K562 (cell line): ENCODE results near the gene BEST3. TPM values are rescaled to one million over a fixed set of nuclear protein-coding genes. Genes with fewer than 3 reads are reported as not detected.
A peak's percentile ranks its signal among the peaks of the same experiment; 100 is the strongest.

Experiments
- CGGBP1 ChIP-seq: fragments of 250-450 bp; sonication (Bioruptor Pico); IDR thresholded peaks from 2 replicates; pipeline ENCODE4 v1.9.0; 2021; ENCODE audit warnings: mild to moderate bottlenecking
- DNMT1 ChIP-seq: fragments of 450-650 bp; IDR thresholded peaks from 2 replicates; pipeline ENCODE4 v1.6.1; 2016; ENCODE audit warnings: antibody characterized with exemption, mild to moderate bottlenecking
- E2F6 ChIP-seq, 2 experiments: IDR thresholded peaks; 2 replicates each; pipeline ENCODE4 v1.6.1; 2011; ENCODE audit warnings: borderline replicate concordance in 1 of 2, control low read depth in 1 of 2, low read depth in 1 of 2, low read length in 1 of 2, mild to moderate bottlenecking in 1 of 2, mixed read lengths in 1 of 2, moderate library complexity in 1 of 2; ENCODE audit not compliant: insufficient read depth in 1 of 2, insufficient read length in 1 of 2, poor library complexity in 1 of 2, severe bottlenecking in 1 of 2; ENCODE audit errors: extremely low read depth in 1 of 2
- ELF4 ChIP-seq: fragments of 450-650 bp; formaldehyde crosslinking; IDR thresholded peaks from 2 replicates; pipeline ENCODE4 v1.4.0; 2022; ENCODE audit warnings: missing genetic modification characterization
- ETV5 ChIP-seq: sonication (generic); formaldehyde crosslinking; IDR thresholded peaks from 2 replicates; pipeline ENCODE4 v1.4.0; 2020; ENCODE audit warnings: low read depth, mild to moderate bottlenecking, missing genetic modification reagents
- EZH2 ChIP-seq: IDR thresholded peaks from 2 replicates; pipeline ENCODE4 v1.6.1; 2012; ENCODE audit warnings: low read depth, mild to moderate bottlenecking, inconsistent platforms, low read length, borderline replicate concordance
- HINFP ChIP-seq: fragments of 450-650 bp; conservative IDR thresholded peaks from 2 replicates; pipeline ENCODE4 v1.6.1; 2016; ENCODE audit warnings: missing genetic modification characterization, low read depth, mild to moderate bottlenecking, control low read depth, missing compliant biosample characterization
- HOMEZ ChIP-seq: fragments of 250-450 bp; sonication (Bioruptor Pico); IDR thresholded peaks from 2 replicates; pipeline ENCODE4 v1.4.0; 2020; ENCODE audit warnings: mild to moderate bottlenecking, moderate library complexity
- KDM2B ChIP-seq: fragments of 250-450 bp; sonication (Bioruptor Pico); IDR thresholded peaks from 2 replicates; pipeline ENCODE4 v1.8.0; 2021; ENCODE audit warnings: mild to moderate bottlenecking, moderate library complexity
- MAZ ChIP-seq, 2 experiments: fragments of 450-650 bp in 1 of 2; sonication (generic) in 1 of 2; formaldehyde crosslinking; IDR thresholded peaks in 1 of 2; conservative IDR thresholded peaks in 1 of 2; 2 replicates each; pipeline versions ENCODE4 v1.4.0 to v1.5.0; 2020; ENCODE audit warnings: mild to moderate bottlenecking in 1 of 2, missing genetic modification reagents in 1 of 2
- MCM2 ChIP-seq: fragments of 450-650 bp; IDR thresholded peaks from 2 replicates; pipeline ENCODE4 v1.6.1; 2017; ENCODE audit warnings: low read depth, mild to moderate bottlenecking
- MEF2A ChIP-seq: IDR thresholded peaks from 2 replicates; pipeline ENCODE4 v1.6.1; 2011; ENCODE audit warnings: low read depth, mild to moderate bottlenecking, low read length, moderate library complexity; ENCODE audit not compliant: control insufficient read depth
- MTA2 ChIP-seq: fragments of 450-650 bp; IDR thresholded peaks from 2 replicates; pipeline ENCODE4 v1.6.1; 2016; ENCODE audit warnings: low read depth
- PHF20 ChIP-seq: fragments of 450-650 bp; IDR thresholded peaks from 2 replicates; pipeline ENCODE4 v1.6.1; 2018; ENCODE audit not compliant: partially characterized antibody
- RBFOX2 ChIP-seq: fragments of 200-400 bp; formaldehyde crosslinking; IDR thresholded peaks from 2 replicates; pipeline ENCODE4 v1.6.1; 2017; ENCODE audit warnings: low read depth, mild to moderate bottlenecking, low read length, moderate library complexity
- SAP30 ChIP-seq: fragments of 200-600 bp; sonication (generic); IDR thresholded peaks from 2 replicates; pipeline ENCODE4 v1.6.1; 2012; ENCODE audit warnings: borderline replicate concordance, low read depth, mild to moderate bottlenecking, moderate library complexity, low read length, control low read depth, inconsistent platforms; ENCODE audit not compliant: insufficient read depth, poor library complexity, severe bottlenecking
- SMAD4 ChIP-seq: fragments of 250-450 bp; sonication (Bioruptor Pico); conservative IDR thresholded peaks from 2 replicates; pipeline ENCODE4 v1.8.0; 2021; ENCODE audit warnings: inconsistent platforms, mild to moderate bottlenecking, moderate library complexity
- SMARCA4 ChIP-seq: fragments of 450-650 bp; IDR thresholded peaks from 2 replicates; pipeline ENCODE4 v1.6.1; 2016
- ZBTB34 ChIP-seq: fragments of 250-450 bp; sonication (Bioruptor Pico); IDR thresholded peaks from 2 replicates; pipeline ENCODE4 v1.8.0; 2021; ENCODE audit warnings: mild to moderate bottlenecking, moderate library complexity
- ZEB2 ChIP-seq: fragments of 450-650 bp; IDR thresholded peaks from 2 replicates; pipeline ENCODE4 v1.6.1; 2016
- ZNF24 ChIP-seq: fragments of 450-650 bp; IDR thresholded peaks from 2 replicates; pipeline ENCODE4 v1.6.1; 2016
- ZNF589 ChIP-seq: fragments of 200-800 bp; sonication (Bioruptor generic); IDR thresholded peaks from 2 replicates; pipeline ENCODE4 v1.6.1; 2016; ENCODE audit warnings: low read depth, missing genetic modification characterization, missing compliant biosample characterization
- polyA plus RNA-seq, 8 experiments: library from polyadenylated mRNA; depleted of rRNA in 4 of 8; stranded (reverse) in 5 of 8; unstranded in 3 of 8; fragments of >200 nt; fragmentation: Nextera tagmentation in 2 of 8; fragmentation: Illumina TruSeq in 1 of 8; extraction: Ambion mirVana in 2 of 8; extraction: Trizol in 1 of 8; gene quantifications; 2 replicates each; pipeline versions ENCODE4 v1.2.1 to v1.2.3, GENCODE V29; 2011 to 2014; ENCODE audit warnings: inconsistent platforms in 1 of 8, missing spikeins in 1 of 8
- total RNA-seq, 7 experiments: library from RNA; depleted of rRNA in 6 of 7; stranded (reverse); fragments of >200 nt in 6 of 7; fragmentation: Illumina TruSeq in 2 of 7; extraction: Trizol in 2 of 7; gene quantifications; 2 replicates each; pipeline versions ENCODE4 v1.2.1 to v1.2.3, GENCODE V29; 2011 to 2021; ENCODE audit warnings: low replicate concordance in 1 of 7

The BEST3 gene
- total and polyA plus RNA-seq, 9 of the 15 experiments (the other 6 are each of a cell fraction or from before 2014, with no cell fraction given): 0.15 TPM; not detected in 8

GRCh38 chr12:69739287-69740191 lies 40.4 kb upstream of the BEST3 start (continued):
- peak; percentile 62 for TF ChIP-seq SAP30
- TF ChIP-seq CGGBP1 (CRISPR knock-in tag): no peak
- TF ChIP-seq SMAD4 (CRISPR knock-in tag): no peak
- no peak for TF ChIP-seq ZBTB34 (CRISPR knock-in tag)
- TF ChIP-seq ZNF24: no peak
- no peak for TF ChIP-seq MTA2
- no peak for TF ChIP-seq MEF2A
- TF ChIP-seq PHF20: no peak
- TF ChIP-seq ZEB2: no peak
- TF ChIP-seq ZNF589 (CRISPR knock-in tag): no peak
- 0 out of 2 replicates have a peak, but pooled peaks have one; percentile 16 for TF ChIP-seq ETV5 (CRISPR knock-in tag)
- TF ChIP-seq DNMT1: no peak
- TF ChIP-seq RBFOX2: peak; percentile 48
- peak; percentile 88; the same call in 1 of the 2 replicates for TF ChIP-seq EZH2
- no peak for TF ChIP-seq MAZ (CRISPR knock-in tag; conservative IDR thresholded peaks at IDR 0.05 in 1 of 2, IDR thresholded peaks at IDR 0.05 in 1 of 2)
- peak in 1 of 2 experiments; percentile 38 for TF ChIP-seq E2F6 (IDR thresholded peaks at IDR 0.05; ENCODE audit: borderline replicate concordance in 1 of 2, extremely low read depth in 1 of 2, insufficient read depth in 1 of 2, insufficient read length in 1 of 2, low read depth in 1 of 2, low read length in 1 of 2, poor library complexity in 1 of 2, severe bottlenecking in 1 of 2)
- no peak for TF ChIP-seq ELF4 (CRISPR knock-in tag)
- TF ChIP-seq HOMEZ (CRISPR knock-in tag): no peak
- no peak for TF ChIP-seq KDM2B (CRISPR knock-in tag)
- TF ChIP-seq MCM2: no peak
- TF ChIP-seq HINFP (tag): no peak
- 0 out of 2 replicates have a peak, but pooled peaks have one; percentile 13 for TF ChIP-seq SMARCA4
